H9 (cell line): ENCODE data around the gene E2F1. TPM values are rescaled to one million over a fixed set of nuclear protein-coding genes. Genes with fewer than 3 reads are reported as not detected.
A peak's percentile ranks its signal among the peaks of the same experiment; 100 is the strongest.

ENCODE experiments used
- DNase-seq: peaks from one replicate; pipeline ENCODE4 v3.0.0-alpha.2; 2017
- H2AFZ ChIP-seq: one replicate; pipeline ENCODE4 v1.6.1; 2013; ENCODE audit warnings: mild to moderate bottlenecking, low read length, control low read depth, moderate library complexity
- H2AK5ac ChIP-seq: 2 replicates; pipeline ENCODE4 v1.6.1; 2013; ENCODE audit warnings: low read length, control low read depth, mixed read lengths; ENCODE audit not compliant: insufficient read length
- H2BK120ac ChIP-seq: one replicate; pipeline ENCODE4 v1.6.1; 2013; ENCODE audit warnings: low read depth, mild to moderate bottlenecking, low read length, control low read depth, inconsistent platforms; ENCODE audit not compliant: poor library complexity, severe bottlenecking
- H2BK12ac ChIP-seq: 2 replicates; pipeline ENCODE4 v1.6.1; 2013; ENCODE audit warnings: low read length, control low read depth, mixed read lengths, low read depth; ENCODE audit not compliant: insufficient read length
- H2BK15ac ChIP-seq: 2 replicates; pipeline ENCODE4 v1.6.1; 2013; ENCODE audit warnings: low read depth, low read length, control low read depth
- H2BK20ac ChIP-seq: one replicate; pipeline ENCODE4 v1.6.1; 2013; ENCODE audit warnings: low read depth, mild to moderate bottlenecking, low read length, control low read depth, inconsistent platforms; ENCODE audit not compliant: poor library complexity, severe bottlenecking
- H2BK5ac ChIP-seq: 2 replicates; pipeline ENCODE4 v1.6.1; 2013; ENCODE audit warnings: low read length, control low read depth, mixed read lengths; ENCODE audit not compliant: insufficient read length
- H3K14ac ChIP-seq: 2 replicates; pipeline ENCODE4 v1.6.1; 2013; ENCODE audit warnings: low read length, control low read depth; ENCODE audit not compliant: insufficient read depth
- H3K18ac ChIP-seq: 2 replicates; pipeline ENCODE4 v1.6.1; 2013; ENCODE audit warnings: low read depth, mild to moderate bottlenecking, mixed read lengths, low read length, control low read depth; ENCODE audit not compliant: insufficient read length
- H3K23ac ChIP-seq: 2 replicates; pipeline ENCODE4 v1.6.1; 2013; ENCODE audit warnings: low read length, control low read depth, mixed read lengths, low read depth; ENCODE audit not compliant: insufficient read length
- H3K23me2 ChIP-seq: 2 replicates; pipeline ENCODE4 v1.6.1; 2013; ENCODE audit warnings: low read depth, mild to moderate bottlenecking, mixed read lengths, low read length, control low read depth; ENCODE audit not compliant: insufficient read length, poor library complexity, severe bottlenecking
- H3K27ac ChIP-seq: 2 replicates; pipeline ENCODE4 v1.5.1; 2013; ENCODE audit warnings: low read length, control low read depth, mixed read lengths, low read depth; ENCODE audit not compliant: insufficient read length
- H3K27me3 ChIP-seq: 2 replicates; pipeline ENCODE4 v1.6.1; 2013; ENCODE audit warnings: low read length, control low read depth, inconsistent platforms; ENCODE audit not compliant: insufficient read depth
- H3K4ac ChIP-seq: 2 replicates; pipeline ENCODE4 v1.6.1; 2013; ENCODE audit warnings: low read depth, mild to moderate bottlenecking, control low read depth, inconsistent platforms, low read length, moderate library complexity
- H3K4me1 ChIP-seq: 2 replicates; pipeline ENCODE4 v1.6.1; 2013; ENCODE audit warnings: low read length, control low read depth, inconsistent platforms; ENCODE audit not compliant: insufficient read depth
- H3K4me2 ChIP-seq: 2 replicates; pipeline ENCODE4 v1.6.1; 2013; ENCODE audit warnings: low read length, control low read depth, mixed read lengths; ENCODE audit not compliant: insufficient read length, insufficient read depth
- H3K56ac ChIP-seq: 2 replicates; pipeline ENCODE4 v1.6.1; 2013; ENCODE audit warnings: low read depth, mild to moderate bottlenecking, mixed read lengths, low read length, control low read depth; ENCODE audit not compliant: insufficient read length
- H3K79me1 ChIP-seq: 2 replicates; pipeline ENCODE4 v1.6.1; 2013; ENCODE audit warnings: low read depth, mild to moderate bottlenecking, moderate library complexity, low read length, control low read depth, inconsistent platforms; ENCODE audit not compliant: insufficient read depth, poor library complexity, severe bottlenecking
- H3K79me2 ChIP-seq: 2 replicates; pipeline ENCODE4 v1.6.1; 2013; ENCODE audit warnings: low read length, control low read depth, inconsistent platforms; ENCODE audit not compliant: insufficient read depth
- H3K9ac ChIP-seq: 2 replicates; pipeline ENCODE4 v1.6.1; 2013; ENCODE audit warnings: low read length, control low read depth, mixed read lengths; ENCODE audit not compliant: insufficient read length; ENCODE audit errors: extremely low read depth
- H3K9me3 ChIP-seq: one replicate; pipeline ENCODE4 v1.6.1; 2013; ENCODE audit warnings: low read depth, low read length, inconsistent platforms; ENCODE audit not compliant: control insufficient read depth
- H3T11ph ChIP-seq: one replicate; pipeline ENCODE4 v1.6.1; 2013; ENCODE audit warnings: mild to moderate bottlenecking, low read length, control low read depth, inconsistent platforms
- H4K20me1 ChIP-seq: one replicate; pipeline ENCODE4 v1.6.1; 2013; ENCODE audit not compliant: control insufficient read depth, insufficient read length, insufficient read depth
- H4K5ac ChIP-seq: 2 replicates; pipeline ENCODE4 v1.6.1; 2013; ENCODE audit warnings: low read depth, mild to moderate bottlenecking, mixed read lengths, low read length, control low read depth; ENCODE audit not compliant: insufficient read length
- H4K8ac ChIP-seq: replicated peaks from 2 replicates; pipeline ENCODE4 v1.6.1; 2013; ENCODE audit warnings: low read length, control low read depth, mixed read lengths, low read depth; ENCODE audit not compliant: insufficient read length
- H4K91ac ChIP-seq: 2 replicates; pipeline ENCODE4 v1.6.1; 2013; ENCODE audit warnings: low read depth, mild to moderate bottlenecking, moderate library complexity, mixed read lengths, low read length, control low read depth; ENCODE audit not compliant: insufficient read length
- H3K27ac Mint-ChIP-seq, 3 experiments: 2 replicates in 2 of 3; 3 replicates in 1 of 3; pipeline ENCODE4 v1.8.0; 2020 to 2021; ENCODE audit warnings: mixed read lengths in 3 of 3, mild to moderate bottlenecking in 1 of 3, moderate library complexity in 1 of 3
- H3K27me3 Mint-ChIP-seq: 2 replicates; pipeline ENCODE4 v1.8.0; 2021; ENCODE audit warnings: low read depth, mild to moderate bottlenecking, moderate library complexity, mixed read lengths
- H3K36me3 Mint-ChIP-seq, 3 experiments: 2 replicates in 2 of 3; 3 replicates in 1 of 3; pipeline ENCODE4 v1.8.0; 2020 to 2021; ENCODE audit warnings: low read depth in 3 of 3, mixed read lengths in 3 of 3; ENCODE audit not compliant: insufficient read depth in 1 of 3
- H3K4me1 Mint-ChIP-seq, 2 experiments: 2 replicates each; pipeline ENCODE4 v1.8.0; 2020; ENCODE audit warnings: mixed read lengths in 2 of 2
- H3K4me3 Mint-ChIP-seq, 2 experiments: 2 replicates in 1 of 2; 3 replicates in 1 of 2; pipeline ENCODE4 v1.8.0; 2020 to 2021; ENCODE audit warnings: mild to moderate bottlenecking in 2 of 2, mixed read lengths in 2 of 2, moderate library complexity in 1 of 2
- H3K9me3 Mint-ChIP-seq, 2 experiments: 2 replicates in 1 of 2; 3 replicates in 1 of 2; pipeline ENCODE4 v1.8.0; 2020; ENCODE audit warnings: mild to moderate bottlenecking in 2 of 2, mixed read lengths in 2 of 2, moderate library complexity in 1 of 2
- CTCF ChIP-seq: fragments of 200-600 bp; sonication (generic); conservative IDR thresholded peaks from 3 replicates; pipeline ENCODE4 v1.8.0; 2021; ENCODE audit warnings: antibody characterized with exemption, mild to moderate bottlenecking
- WGBS: extraction: QIAGEN DNeasy Blood & Tissue Kit; methylation state at CpG from one replicate; pipeline ENCODE4 v1.1.7; 2013; ENCODE audit warnings: missing lambda C conversion rate, low lambda C conversion rate, mixed read lengths; ENCODE audit not compliant: insufficient read length; ENCODE audit errors: extremely low coverage; 5-methylcytosine and 5-hydroxymethylcytosine counted together
- total RNA-seq: library from RNA; stranded (reverse); gene quantifications from 2 replicates; pipeline ENCODE4 v1.2.1, GENCODE V29; 2021

The E2F1 gene
- total RNA-seq, 1 experiment from 2014 or later, result 58.7 TPM

DNA sequence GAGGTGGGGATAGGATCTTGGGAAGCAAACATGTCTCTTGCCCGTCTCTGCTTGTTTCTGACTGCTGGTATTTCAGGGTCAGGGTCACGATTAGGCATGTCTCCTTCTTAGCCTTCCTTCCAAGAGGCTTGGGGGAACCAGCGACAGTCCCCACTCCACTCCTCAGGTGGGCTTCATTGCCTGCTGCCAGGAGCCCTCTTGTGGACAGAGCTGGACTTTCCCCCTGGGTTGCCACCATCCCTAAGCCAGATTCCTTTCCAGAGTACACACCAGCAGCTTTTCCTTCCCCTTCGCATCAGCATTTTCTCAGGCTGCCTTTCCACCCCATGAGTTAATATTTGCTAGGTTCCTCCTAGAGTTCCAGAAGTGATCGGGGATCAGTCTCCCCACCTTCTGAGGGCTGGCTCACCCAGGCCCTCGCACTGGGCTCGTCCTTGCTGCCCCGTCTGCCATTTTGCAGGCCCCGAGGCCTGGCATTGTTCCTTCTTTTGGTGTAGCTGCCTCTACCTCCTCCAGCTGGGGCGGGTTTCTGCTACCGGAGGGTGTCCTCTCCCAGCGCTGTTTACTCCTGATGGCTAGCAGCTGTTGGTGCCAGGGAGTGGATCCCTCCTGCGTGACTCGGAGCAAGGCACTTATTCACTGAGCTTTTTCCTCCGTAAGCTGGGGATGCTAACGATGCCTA is 32.8 kb downstream of the E2F1 start:
- no peak overlapping the region for H4K5ac ChIP-seq
- no peaks in the 10 kb centered on the region for H3K27me3 ChIP-seq
- H3K36me3 Mint-ChIP-seq, result peaks cover 0 to 23% (median 0%) of the 10 kb centered on the region in 3 experiments; a peak in 2 of 7 replicates
- no peak overlapping the region for H3K56ac ChIP-seq
- no peaks in the 10 kb centered on the region for H3K79me1 ChIP-seq
- H3K14ac ChIP-seq, result no peak overlapping the region
- no peak overlapping the region for H3K4ac ChIP-seq
- DNase-seq, result peak; percentile 85
- H2BK20ac ChIP-seq, result no peak overlapping the region
- H2AK5ac ChIP-seq, result no peak overlapping the region
- no peak overlapping the region for H3K4me2 ChIP-seq
- no peaks in the 10 kb centered on the region for H3K4me1 ChIP-seq
- H3K4me3 Mint-ChIP-seq, result no peak overlapping the region
- H3K9me3 ChIP-seq, result no peaks in the 10 kb centered on the region
- no peak overlapping the region for H2BK15ac ChIP-seq
- H3K27me3 Mint-ChIP-seq, result no peaks in the 10 kb centered on the region
- no peaks in the 10 kb centered on the region; a peak in 1 of 5 replicates for H3K9me3 Mint-ChIP-seq
- H3K4me1 Mint-ChIP-seq, result peaks cover 28 to 30% of the 10 kb centered on the region in 2 experiments
- H2BK12ac ChIP-seq, result no peak overlapping the region
- H2BK120ac ChIP-seq, result no peak overlapping the region
- no peaks in the 10 kb centered on the region for H3K23me2 ChIP-seq
- peak; percentile 97 for TF ChIP-seq CTCF
- H3K27ac Mint-ChIP-seq, result peak overlapping the region in 2 of 3 experiments; percentile 81; a peak in 2 of 7 replicates
- H2AFZ ChIP-seq, result no peak overlapping the region
- H4K8ac ChIP-seq, result no peak overlapping the region
- WGBS, result no CpG with 5 or more reads among the region's 16 CpGs
- H3K79me2 ChIP-seq, result no peaks in the 10 kb centered on the region
- H4K91ac ChIP-seq, result no peak overlapping the region
- no peak overlapping the region for H3K23ac ChIP-seq
- no peak overlapping the region for H3K9ac ChIP-seq
- H4K20me1 ChIP-seq, result no peaks in the 10 kb centered on the region
- H2BK5ac ChIP-seq, result no peak overlapping the region
- H3T11ph ChIP-seq, result no peak overlapping the region
- H3K27ac ChIP-seq, result no peak overlapping the region
- no peak overlapping the region for H3K18ac ChIP-seq
